ENCODE results near the gene KCNG2.

Gene KCNG2

DNA sequence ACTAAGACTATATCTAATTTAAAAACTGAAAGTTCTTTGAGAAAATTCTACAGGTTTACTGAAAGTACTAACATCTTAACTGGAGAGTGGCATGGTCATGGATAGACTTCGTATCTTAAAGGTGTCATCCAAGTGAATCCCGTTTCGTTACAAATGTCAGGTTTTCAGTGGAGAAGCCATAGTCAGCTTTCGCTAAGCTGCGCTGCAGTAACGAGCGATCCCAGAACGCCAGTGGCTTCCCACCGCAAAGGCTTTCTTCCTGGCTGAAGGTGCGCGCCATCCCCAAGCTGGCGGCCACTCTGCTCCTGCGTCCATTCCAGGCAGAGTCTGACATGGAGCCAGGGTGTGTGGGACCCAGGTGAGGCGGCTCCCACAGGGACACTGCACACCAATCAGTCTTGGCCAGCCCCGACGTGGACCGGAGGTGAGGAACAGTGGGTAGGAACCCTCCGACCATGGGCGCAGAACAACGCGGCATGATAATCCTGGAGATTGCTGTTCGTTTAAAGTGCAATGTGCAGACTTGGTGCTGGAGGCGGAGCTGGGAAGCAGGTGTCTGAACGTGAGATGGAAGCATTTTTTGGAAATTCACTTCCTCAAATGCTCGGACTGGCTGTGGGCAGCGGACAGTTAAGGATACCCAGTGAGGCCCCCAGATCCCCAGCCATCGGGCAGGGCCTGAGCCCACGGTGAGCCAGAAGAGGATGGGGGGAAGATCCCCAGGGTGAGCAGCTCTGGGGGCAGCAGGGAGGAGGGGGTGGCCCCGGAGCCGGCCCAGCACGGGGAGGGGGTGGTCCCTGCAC lies 27.8 kb upstream of the KCNG2 start:
- no peak for DNase-seq

DNA sequence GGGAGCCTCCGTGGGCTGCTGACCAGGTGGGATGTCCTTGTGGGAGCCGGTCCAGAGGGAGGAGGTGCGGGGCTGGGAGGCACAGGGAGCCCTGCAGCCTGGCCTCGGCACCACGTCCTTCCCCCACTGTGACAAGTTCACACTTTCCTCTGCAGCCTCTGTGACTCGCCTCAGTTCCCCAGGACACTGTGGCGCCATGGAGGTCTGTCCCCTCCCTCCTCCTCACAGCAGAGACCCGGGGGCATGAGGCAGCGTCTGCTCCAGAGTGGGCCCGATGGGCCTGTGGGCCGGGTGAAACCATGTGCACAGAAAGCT lies 27.3 kb upstream of the KCNG2 start:
- DNase-seq, result no peak

- no peak for DNase-seq
Measured at GRCh38 chr18:79770826-79771225, 26.9 kb upstream of the KCNG2 start.

GRCh38 chr18:79771446-79772107 lies 26.2 kb upstream of the KCNG2 start:
- DNase-seq, result no peak

DNA sequence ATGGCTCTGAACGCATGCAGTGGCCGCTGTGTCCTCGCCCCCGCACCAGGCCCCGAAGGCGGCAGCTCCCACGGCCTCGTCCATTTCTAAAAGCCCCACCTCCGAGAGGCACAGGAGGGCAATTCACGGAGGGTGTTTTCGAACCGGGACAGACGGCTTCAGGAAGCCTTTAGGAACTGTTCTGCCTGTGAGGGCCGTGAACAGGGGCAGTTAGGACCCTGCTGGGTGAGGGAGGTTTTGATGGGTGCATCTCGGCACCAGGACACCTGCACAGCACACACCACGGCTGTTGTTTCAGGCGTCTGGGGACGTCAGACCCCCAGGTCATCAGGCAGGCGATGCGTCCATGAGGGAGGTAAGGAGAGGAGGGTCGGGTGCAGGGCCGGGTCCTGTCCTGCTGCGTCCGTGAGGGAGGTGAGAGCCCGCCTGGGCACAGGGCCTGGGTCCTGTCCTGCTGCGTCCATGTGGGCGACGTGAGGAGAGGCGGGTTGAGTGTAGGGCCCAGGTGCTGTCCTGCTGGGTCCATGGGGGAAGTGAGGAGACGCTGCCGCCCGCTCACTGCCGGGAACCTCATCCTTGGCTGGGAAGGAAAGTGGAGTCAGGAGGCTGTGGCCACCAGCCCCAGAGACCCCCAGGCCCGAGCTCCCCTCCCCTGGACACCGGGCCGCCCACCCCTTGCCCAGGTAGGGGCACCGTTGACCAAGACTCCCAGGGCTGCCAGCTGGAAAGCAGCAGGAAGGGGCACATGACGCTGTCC lies 25.5 kb upstream of the KCNG2 start:
- DNase-seq, result no peak

DNA sequence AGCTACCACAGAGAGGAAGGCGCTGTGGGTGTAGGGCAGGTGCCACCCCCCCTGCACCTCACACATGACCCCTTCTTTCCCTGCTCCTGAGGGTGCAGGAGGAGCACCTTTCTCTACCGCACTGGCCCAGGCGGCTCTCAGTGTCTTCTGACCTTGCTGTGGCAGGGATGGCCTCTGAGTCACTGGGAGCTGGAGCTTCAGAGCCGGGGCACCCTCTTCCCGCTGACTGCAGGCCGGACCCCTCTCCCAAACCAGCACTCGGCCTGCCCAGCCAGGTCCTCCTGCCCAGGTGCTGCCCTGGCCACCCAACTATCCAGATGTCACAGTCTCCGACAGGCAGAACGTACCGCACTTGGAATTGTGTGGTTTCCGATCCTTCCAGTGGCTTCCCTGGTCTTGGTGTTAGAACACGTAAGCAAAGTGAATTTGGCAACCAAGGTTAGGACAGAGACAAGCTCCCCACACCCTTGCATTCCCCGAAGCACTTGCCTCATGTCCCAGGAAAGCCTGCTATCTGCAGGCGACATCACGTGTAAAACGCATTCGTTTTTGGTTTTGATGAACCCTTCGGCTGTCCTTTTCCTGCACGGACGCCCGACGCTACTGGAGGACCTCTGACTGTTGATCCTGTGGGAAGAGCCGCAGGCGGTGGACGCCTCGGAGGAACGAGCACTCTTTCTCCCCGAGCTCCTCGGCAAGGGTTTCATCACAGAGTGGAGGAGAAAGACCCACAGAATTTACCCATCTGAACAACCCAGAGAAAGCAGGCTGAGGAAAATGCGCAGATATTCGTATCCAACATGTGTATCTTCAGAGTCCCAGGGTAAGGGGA lies 24.7 kb upstream of the KCNG2 start:
- DNase-seq, result no peak

GRCh38 chr18:79774111-79774510 lies 23.6 kb upstream of the KCNG2 start:
- DNase-seq, result no peak

- no peak for DNase-seq
Measured at GRCh38 chr18:79775441-79776221, 22.1 kb upstream of the KCNG2 start.

DNA sequence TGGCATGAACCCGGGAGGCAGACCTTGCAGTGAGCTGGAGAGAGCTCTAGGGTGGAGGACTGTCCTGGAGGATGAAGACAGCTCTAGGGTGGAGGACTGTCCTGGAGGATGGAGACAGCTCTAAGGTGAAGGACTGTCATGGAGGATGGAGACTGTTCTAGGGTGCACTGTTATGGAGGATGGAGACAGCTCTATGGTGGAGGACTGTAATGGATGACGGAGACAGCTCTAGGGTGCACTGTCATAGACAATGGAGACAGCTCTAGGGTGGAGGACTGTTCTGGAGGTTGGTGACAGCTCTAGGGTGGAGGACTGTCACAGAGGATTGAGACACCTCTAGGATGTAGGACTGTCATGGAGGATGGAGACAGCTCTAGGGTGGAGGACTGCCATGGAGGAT lies 21.1 kb upstream of the KCNG2 start:
- no peak for DNase-seq

DNA sequence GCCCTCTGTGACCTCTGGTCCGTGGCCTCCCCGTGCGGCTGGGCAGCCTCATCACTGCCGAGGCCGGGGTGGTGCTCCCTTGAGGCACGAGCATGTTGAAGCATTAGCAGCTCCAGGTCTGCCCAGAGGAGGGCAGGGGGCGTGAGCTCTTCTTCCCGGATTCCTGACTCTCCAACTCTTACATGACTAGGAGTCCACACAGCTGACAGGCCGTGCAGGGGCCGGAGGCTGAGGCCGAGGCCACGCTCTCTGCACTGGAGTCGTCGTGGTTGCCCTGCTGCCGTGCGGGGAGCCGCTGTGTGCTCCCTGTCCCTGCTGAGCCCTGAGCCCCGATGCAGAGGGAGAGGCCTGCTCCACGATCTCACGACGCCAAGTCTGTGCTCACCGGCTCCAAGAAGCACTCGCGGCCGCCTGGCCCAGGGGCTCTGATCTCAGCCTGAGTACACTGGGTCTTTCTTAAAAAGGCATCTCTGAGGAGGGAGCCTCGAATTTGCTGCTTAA lies 19.4 kb upstream of the KCNG2 start:
- DNase-seq, result no peak

DNA sequence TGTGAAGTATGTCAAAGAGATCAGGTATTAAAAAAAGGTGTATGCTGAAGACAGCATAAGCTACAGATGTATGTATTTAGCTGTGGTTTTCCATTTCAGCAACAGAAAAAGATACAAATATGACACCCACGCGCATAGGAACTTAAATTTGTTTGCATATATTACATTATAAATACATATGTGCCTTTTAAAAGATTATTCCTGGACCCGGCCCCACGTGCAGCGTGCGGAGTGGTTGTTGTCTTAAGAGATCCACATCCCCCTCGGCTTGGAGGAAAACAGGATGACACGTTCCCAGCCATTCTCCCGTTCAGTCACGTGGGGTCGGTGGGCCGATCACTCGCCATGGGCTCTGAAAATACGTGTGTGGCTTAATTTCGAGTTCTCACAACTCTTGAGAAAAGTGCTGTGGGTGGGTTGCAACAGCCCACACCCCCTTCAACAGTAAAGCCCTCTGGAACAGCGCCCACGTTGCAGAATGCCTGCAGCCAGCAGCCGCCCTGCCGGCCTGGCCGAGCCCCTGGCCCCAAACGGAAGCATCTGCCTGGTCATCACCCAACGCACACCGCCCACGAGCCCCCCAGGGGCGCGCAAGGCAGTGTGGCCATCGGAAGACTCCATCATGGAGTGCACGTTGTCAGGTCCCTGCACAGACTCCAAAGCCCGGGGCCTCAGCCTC lies 18.6 kb upstream of the KCNG2 start:
- no peak for DNase-seq

DNA sequence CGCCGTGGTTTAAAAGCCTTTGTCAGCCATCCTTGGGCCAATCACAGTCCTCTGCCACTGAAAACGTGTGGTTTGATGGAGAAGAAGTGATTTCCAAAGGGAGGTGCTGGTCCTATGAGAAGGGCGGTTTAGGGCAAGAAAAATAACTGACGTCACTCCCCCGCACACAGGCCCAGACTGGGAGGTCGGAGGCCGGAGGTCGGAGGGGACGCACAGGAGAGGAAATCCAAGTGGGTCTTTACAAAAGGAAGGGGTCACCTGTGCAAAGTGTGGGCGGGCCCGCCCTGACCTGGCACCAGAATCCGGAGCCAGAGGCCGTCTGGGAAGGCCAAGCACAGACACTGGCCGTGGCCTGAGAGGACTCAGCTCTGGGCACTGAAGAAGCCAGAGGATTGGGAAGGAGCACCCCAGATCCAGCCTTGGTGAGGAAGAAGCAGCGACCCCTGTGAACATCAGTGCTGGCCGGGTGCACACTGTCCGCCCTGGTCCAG lies 18.0 kb upstream of the KCNG2 start:
- no peak for DNase-seq

- DNase-seq, result no peak
Measured at GRCh38 chr18:79780547-79780946, 17.2 kb upstream of the KCNG2 start.

GRCh38 chr18:79781331-79781941 lies 16.3 kb upstream of the KCNG2 start:
- no peak for DNase-seq

DNA sequence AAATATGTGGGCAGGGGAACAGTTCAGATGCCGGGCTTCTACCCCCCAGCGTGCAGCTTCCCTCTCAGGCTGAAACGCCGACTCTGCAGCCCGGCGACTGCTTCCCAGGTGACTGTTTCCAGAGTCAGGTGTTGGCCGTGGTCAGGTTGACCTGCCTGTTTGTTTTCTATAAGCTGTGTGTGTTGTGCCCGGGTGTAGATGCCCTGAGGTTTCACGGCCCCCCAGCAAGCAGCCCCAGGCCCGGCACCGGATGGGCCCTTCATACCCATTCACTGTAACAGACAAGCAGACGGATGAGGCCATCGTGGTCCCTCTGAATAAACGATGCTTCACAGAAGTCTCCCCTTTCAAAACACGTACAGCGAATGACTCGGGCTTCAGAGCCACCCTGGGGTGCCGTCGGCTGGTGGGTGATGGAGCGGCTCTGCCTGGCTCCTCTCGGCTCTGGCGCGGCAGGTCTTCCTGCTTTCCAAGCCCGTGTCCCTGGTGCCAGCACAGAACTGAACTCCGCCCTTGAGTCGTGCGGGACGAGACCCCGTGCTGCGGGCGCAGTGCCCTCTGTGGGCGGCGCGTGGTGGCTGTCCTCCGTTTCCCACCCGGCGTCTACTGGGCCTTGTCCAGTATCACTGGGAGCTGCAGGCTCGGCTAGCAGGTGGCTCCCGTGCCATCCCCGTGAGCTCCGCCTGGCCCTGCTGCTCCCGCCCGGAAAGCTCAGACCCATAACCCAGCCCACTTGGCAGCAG lies 15.0 kb upstream of the KCNG2 start:
- DNase-seq, result no peak

DNA sequence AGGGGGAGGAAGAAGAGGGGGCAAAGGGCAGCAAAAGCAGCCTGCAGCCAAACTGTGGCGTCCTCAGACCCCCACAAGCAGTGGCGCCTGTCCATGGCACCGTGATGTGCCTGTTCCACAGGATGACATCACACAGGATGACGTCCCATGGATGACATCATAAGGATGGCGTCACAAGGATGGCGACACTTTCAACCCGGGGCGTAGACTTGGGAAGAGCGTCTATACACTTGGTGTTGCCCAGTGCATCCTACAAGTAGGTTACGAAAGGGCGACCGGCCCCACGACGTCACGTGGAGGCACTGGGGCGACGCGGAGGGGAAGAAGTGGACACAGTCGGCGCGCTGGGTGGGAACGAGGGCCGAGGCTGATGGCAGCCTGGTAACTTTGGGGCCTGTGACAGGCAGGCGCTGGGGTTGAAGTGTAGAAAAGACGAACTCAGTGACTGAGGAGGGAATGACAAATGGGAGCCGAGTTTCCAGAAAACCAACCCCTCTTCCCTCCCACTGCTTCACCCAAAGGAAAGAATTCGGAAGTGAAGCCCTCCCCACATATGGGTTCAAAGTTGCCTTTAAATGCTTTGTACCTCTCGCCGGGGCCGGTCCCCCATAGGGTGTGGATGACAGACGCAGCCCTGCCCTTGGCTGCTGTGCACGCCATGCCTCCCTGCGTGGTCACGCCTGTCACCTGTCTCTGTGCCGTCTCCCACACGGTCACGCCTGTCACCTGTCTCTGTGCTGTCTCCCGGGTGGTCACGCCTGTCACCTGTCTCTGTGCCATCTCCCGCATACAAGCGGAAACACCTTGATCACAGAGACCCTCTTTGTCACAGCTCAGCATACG lies 13.4 kb upstream of the KCNG2 start:
- DNase-seq, result no peak

GRCh38 chr18:79784965-79785770 lies 12.6 kb upstream of the KCNG2 start:
- DNase-seq, result no peak

GRCh38 chr18:79785831-79786230 lies 11.9 kb upstream of the KCNG2 start:
- no peak for DNase-seq
